GM06990 (cell line): Measurements from ENCODE around the gene AMN.

Experiments used
- DNase-seq: peaks from one replicate; pipeline ENCODE4 v3.0.0-alpha.2; 2011; ENCODE audit not compliant: insufficient read length; ENCODE audit errors: extremely low read depth
- H3K27me3 ChIP-seq: replicated peaks from 2 replicates; pipeline ENCODE4 v1.6.0; 2011; ENCODE audit warnings: low read length; ENCODE audit not compliant: control insufficient read depth, insufficient read depth
- H3K36me3 ChIP-seq: 2 replicates; pipeline ENCODE4 v1.5.1; 2011; ENCODE audit warnings: low read length; ENCODE audit not compliant: control insufficient read depth, insufficient read depth
- H3K4me3 ChIP-seq: replicated peaks from 2 replicates; pipeline ENCODE4 v1.5.1; 2011; ENCODE audit warnings: low read depth, mild to moderate bottlenecking, control low read depth, low read length
- TF ChIP-seq, protein P1 (sequence below): IDR thresholded peaks from 2 replicates; pipeline ENCODE4 v1.5.1; 2011; ENCODE audit warnings: low read length, control low read depth, mild to moderate bottlenecking, inconsistent platforms; ENCODE audit not compliant: insufficient read depth, poor library complexity, severe bottlenecking

Gene AMN

DNA sequence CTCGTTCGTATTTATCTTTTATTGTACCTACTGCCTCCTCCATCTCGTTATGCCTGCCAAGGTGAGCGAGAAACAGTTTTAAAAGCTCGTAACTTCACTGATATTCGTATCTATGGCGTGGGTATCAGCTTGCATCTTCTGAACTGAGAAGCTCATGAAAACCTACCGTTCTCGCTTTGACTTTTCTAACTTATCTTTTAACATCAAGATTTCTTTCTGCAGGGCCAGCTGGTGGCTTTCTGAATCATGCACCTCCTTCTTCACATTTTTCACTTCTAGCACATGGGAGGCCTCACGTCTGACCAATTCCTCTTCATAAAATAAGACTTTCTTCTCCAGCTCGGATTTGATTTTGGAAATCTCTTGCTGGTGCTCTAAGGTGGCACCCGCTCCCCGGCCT lies 45.8 kb downstream of the AMN start:
- peaks cover 6% of the 10 kb centered on the region for H3K36me3 ChIP-seq
- H3K27me3 ChIP-seq, result no peaks in the 10 kb centered on the region
- H3K4me3 ChIP-seq, result no peak overlapping the region
- no peak for DNase-seq
- TF ChIP-seq, protein P1, sequence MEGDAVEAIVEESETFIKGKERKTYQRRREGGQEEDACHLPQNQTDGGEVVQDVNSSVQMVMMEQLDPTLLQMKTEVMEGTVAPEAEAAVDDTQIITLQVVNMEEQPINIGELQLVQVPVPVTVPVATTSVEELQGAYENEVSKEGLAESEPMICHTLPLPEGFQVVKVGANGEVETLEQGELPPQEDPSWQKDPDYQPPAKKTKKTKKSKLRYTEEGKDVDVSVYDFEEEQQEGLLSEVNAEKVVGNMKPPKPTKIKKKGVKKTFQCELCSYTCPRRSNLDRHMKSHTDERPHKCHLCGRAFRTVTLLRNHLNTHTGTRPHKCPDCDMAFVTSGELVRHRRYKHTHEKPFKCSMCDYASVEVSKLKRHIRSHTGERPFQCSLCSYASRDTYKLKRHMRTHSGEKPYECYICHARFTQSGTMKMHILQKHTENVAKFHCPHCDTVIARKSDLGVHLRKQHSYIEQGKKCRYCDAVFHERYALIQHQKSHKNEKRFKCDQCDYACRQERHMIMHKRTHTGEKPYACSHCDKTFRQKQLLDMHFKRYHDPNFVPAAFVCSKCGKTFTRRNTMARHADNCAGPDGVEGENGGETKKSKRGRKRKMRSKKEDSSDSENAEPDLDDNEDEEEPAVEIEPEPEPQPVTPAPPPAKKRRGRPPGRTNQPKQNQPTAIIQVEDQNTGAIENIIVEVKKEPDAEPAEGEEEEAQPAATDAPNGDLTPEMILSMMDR, result no peak

DNA sequence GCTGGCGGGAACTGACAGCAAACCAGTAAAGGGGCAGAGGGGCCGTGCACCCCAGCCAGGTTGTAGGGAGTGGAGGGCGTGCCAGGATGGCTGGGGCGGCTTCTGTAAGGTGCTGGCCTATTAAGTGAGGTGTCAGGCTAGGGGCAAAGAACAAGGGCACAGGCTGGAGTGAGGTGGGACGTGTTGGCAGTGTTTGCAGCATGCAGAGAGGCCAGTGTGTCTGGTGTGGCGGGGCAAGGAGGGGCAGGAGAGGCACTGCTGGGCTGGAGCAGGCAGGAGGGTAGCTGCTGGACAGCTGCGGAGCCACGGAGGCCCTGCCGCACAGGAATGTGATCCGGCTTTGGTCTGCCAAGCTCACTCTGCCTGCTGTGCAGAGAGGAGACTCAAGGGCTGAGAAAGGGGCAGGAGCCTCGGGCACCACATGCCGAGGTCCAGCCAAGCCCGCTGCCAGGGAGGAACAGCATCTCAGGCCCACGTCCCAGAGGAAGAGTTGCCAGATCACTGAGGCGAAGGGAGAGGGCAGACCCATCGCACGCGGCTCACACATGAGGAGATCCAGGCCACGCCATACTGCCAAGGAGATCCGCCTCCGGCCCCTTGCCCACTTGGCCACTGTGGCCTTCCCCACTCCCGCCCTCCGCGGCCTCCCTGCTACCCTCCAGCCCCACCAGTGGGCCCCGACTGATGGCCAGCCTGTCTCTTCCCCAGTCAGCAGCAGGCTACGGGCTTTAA lies 46.8 kb downstream of the AMN start:
- TF ChIP-seq, protein P1, result no peak
- no peak for DNase-seq
- peaks cover 8% of the 10 kb centered on the region for H3K36me3 ChIP-seq

DNA sequence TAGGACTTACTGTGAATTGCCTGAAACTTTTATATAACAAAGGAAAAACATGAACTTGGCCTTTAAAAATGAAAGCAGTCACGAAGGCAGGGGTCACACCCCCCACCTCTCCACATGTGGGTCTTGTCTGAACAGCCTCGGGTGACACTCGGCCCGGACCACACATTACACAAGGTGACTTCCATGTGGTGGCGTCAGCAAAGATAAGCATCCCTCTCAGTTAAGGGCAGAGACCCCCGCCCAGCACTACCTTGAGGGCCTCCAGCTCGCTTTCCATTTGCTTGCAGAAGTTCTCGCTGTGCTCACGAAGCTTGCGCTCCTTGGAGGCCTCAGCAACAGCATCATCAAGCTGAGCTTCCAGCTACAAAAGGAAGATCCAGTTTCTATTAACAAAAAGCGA lies 47.4 kb downstream of the AMN start:
- H3K27me3 ChIP-seq, result no peaks in the 10 kb centered on the region
- DNase-seq, result no peak
- no peak overlapping the region for H3K4me3 ChIP-seq
- TF ChIP-seq, protein P1, result no peak
- H3K36me3 ChIP-seq, result peaks cover 8% of the 10 kb centered on the region

More for the DNA sequence above, 46.8 kb downstream of the AMN start:
- Histone ChIP-seq H3K4me3 (no peak overlapping the region), H3K27me3 (no peaks in the 10 kb centered on the region)

DNA sequence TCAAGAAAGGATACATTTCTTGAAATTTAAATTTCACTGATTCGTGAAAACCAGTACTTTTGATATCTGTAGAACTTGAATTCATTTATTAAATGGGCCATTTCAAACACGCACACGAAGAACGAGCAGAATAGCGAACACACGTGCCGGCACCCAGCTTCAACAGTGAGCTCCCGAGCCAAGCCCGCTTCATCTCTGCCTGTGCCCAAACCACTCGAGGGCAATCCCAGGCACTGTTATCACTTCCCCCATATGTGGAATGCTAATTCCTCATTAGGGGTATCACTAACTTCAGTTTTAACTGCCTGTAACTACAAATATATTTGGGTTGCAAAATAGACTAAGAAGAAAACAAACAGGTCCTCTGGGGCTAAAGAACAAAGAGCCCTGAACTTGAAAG lies 48.0 kb downstream of the AMN start:
- H3K4me3 ChIP-seq, result no peak overlapping the region
- no peak for DNase-seq
- H3K27me3 ChIP-seq, result no peaks in the 10 kb centered on the region
- peaks cover 8% of the 10 kb centered on the region for H3K36me3 ChIP-seq
- TF ChIP-seq, protein P1, result no peak

DNA sequence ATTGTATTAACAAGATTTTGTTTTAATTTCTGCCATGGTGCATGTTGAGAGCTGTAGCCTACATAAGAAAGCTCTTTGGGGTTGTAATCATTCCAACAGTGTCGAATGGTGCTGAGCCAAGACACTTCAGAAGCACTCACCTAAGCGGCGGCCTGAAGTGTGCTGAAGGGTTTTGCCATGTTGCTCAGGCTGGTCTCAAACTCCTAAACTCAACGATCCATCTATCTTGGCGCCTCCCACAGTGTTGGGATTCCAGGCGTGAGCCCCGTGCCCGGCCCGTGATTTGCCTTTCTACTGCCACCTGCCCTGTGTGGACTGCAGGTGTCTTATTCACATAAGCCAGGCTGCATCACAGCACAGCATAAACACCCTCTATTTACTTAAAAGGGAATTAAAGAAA lies 48.9 kb downstream of the AMN start:
- H3K4me3 ChIP-seq, result no peak overlapping the region
- TF ChIP-seq, protein P1, result no peak
- peaks cover 9% of the 10 kb centered on the region for H3K36me3 ChIP-seq
- H3K27me3 ChIP-seq, result no peaks in the 10 kb centered on the region
- no peak for DNase-seq
